Measurements from ENCODE around the gene NPNT. TPM values are rescaled to one million over a fixed set of nuclear protein-coding genes. Genes with fewer than 3 reads are reported as not detected.
A peak's percentile ranks its signal among the peaks of the same experiment; 100 is the strongest.

Gene NPNT
- total and polyA plus RNA-seq, 12 donors = 1.3 to 61.1 (median 4.5) TPM

GRCh38 chr4:105989485-105990242 is 94.4 kb downstream of the NPNT start:
- no peak for DNase-seq
- Histone ChIP-seq H3K36me3 (replicated peaks in 1 of 2) (no peaks in the 10 kb centered on the region), H3K4me3 (no peak overlapping the region), H3K27ac (peak overlapping the region in 1 of 5 donors; percentile 11), H3K4me1 (replicated peaks in 1 of 2) (no peaks in the 10 kb centered on the region), H3K9me3 (replicated peaks in 1 of 3) (no peaks in the 10 kb centered on the region), H3K27me3 (no peaks in the 10 kb centered on the region)
- WGBS, 4 donors = 59 to 67% (median 62%) methylated on average over 2 of the region's 2 CpGs
- TF ChIP-seq POLR2A (IDR thresholded peaks at IDR 0.05) (no peak), CTCF (IDR thresholded peaks at IDR 0.05) (no peak)
- intact Hi-C loops (cut with DNase I) = no loop called here

GRCh38 chr4:105990933-105991332 is 95.7 kb downstream of the NPNT start:
- no peaks in the 10 kb centered on the region for H3K4me1 ChIP-seq (replicated peaks in 1 of 2)
- DNase-seq = peak; percentile 49 to 85 (median 64)
- no peaks in the 10 kb centered on the region for H3K27me3 ChIP-seq
- no peak overlapping the region for H3K4me3 ChIP-seq
- no peaks in the 10 kb centered on the region for H3K9me3 ChIP-seq (replicated peaks in 1 of 3)
- intact Hi-C loops (cut with DNase I) = no loop called here
- H3K27ac ChIP-seq = peak overlapping the region in 1 of 5 donors; percentile 45
- TF ChIP-seq POLR2A (IDR thresholded peaks at IDR 0.05) (no peak), CTCF (IDR thresholded peaks at IDR 0.05) (no peak)
- no peaks in the 10 kb centered on the region for H3K36me3 ChIP-seq (replicated peaks in 1 of 2)
- 45 to 71% (median 57%) methylated on average over 3 of the region's 3 CpGs for WGBS, 4 donors

- TF ChIP-seq POLR2A (IDR thresholded peaks at IDR 0.05) = no peak
- no peak for TF ChIP-seq CTCF (IDR thresholded peaks at IDR 0.05)
- intact Hi-C loops (cut with DNase I) = no loop called here
- 68 to 86% (median 83%) methylated on average over 5 to 8 of the region's 8 CpGs for WGBS, 4 donors
- Histone ChIP-seq H3K36me3 (replicated peaks in 1 of 2) (no peaks in the 10 kb centered on the region), H3K27ac (no peak overlapping the region), H3K9me3 (replicated peaks in 1 of 3) (no peaks in the 10 kb centered on the region), H3K4me1 (replicated peaks in 1 of 2) (no peaks in the 10 kb centered on the region), H3K4me3 (no peak overlapping the region), H3K27me3 (no peaks in the 10 kb centered on the region)
- DNase-seq = no peak
Measured at GRCh38 chr4:105991726-105992125, 96.5 kb downstream of the NPNT start.

- no peak overlapping the region for H3K4me3 ChIP-seq
- no peaks in the 10 kb centered on the region for H3K4me1 ChIP-seq (replicated peaks in 1 of 2)
- TF ChIP-seq CTCF (IDR thresholded peaks at IDR 0.05) (no peak), POLR2A (IDR thresholded peaks at IDR 0.05) (no peak)
- H3K27ac ChIP-seq = no peak overlapping the region
- no peak for DNase-seq
- WGBS, 4 donors = 88 to 95% (median 91%) methylated on average over 2 of the region's 2 CpGs
- H3K27me3 ChIP-seq = no peaks in the 10 kb centered on the region
- H3K9me3 ChIP-seq (replicated peaks in 1 of 3) = no peaks in the 10 kb centered on the region
- intact Hi-C loops (cut with DNase I) = no loop called here
- no peaks in the 10 kb centered on the region for H3K36me3 ChIP-seq (replicated peaks in 1 of 2)
Measured at GRCh38 chr4:105992641-105993305, 97.5 kb downstream of the NPNT start.

Measured in adrenal gland (tissue), 12 donors.